Upper lobe of right lung (tissue), 1 donor: ENCODE results near the gene CNOT1. TPM values are rescaled to one million over a fixed set of nuclear protein-coding genes. Genes with fewer than 3 reads are reported as not detected.

Experiments used
- ATAC-seq: fragments of 200-7000 bp; cut with Tn5 transposase; one replicate; pipeline ENCODE4 v1.9.1; 2020; ENCODE audit warnings: mild to moderate bottlenecking, moderate library complexity
- DNase-seq: peaks from one replicate; pipeline ENCODE4 v3.0.0-alpha.2; 2020
- H3K27ac ChIP-seq: fragments of 200-600 bp; one replicate; pipeline ENCODE4 v1.8.0; 2022
- H3K27me3 ChIP-seq: fragments of 200-600 bp; one replicate; pipeline ENCODE4 v1.8.0; 2022; ENCODE audit warnings: mild to moderate bottlenecking
- H3K36me3 ChIP-seq: fragments of 200-600 bp; one replicate; pipeline ENCODE4 v1.8.0; 2022
- H3K4me1 ChIP-seq: fragments of 200-600 bp; one replicate; pipeline ENCODE4 v1.8.0; 2022
- H3K4me3 ChIP-seq: fragments of 200-600 bp; one replicate; pipeline ENCODE4 v1.8.0; 2022; ENCODE audit warnings: mild to moderate bottlenecking
- H3K9me3 ChIP-seq: fragments of 200-600 bp; one replicate; pipeline ENCODE4 v1.8.0; 2022
- intact Hi-C: fragments of 100-400 bp; cut with DNase I; formaldehyde crosslinking; loops from one replicate; pipeline ENCODE4 v1.11.0; 2022
- total RNA-seq: library from RNA; stranded (reverse); fragmentation: NEBNext Ultra II Directional; extraction: Animal tissue kit (Norgen Biotek cat#: 25700); gene quantifications from one replicate; pipeline ENCODE4 v1.2.1, GENCODE V29; 2021
- TF ChIP-seq, protein P1 (sequence below): fragments of 200-600 bp; IDR thresholded peaks from one replicate; pipeline ENCODE4 v1.8.0; 2022; ENCODE audit warnings: antibody characterized with exemption
- donor health status: DM: no; HTN: yes; CAD: no; lungs with severe emphysema.

CNOT1 gene
- total RNA-seq, 1 donor from 2014 or later, result 140 TPM

DNA sequence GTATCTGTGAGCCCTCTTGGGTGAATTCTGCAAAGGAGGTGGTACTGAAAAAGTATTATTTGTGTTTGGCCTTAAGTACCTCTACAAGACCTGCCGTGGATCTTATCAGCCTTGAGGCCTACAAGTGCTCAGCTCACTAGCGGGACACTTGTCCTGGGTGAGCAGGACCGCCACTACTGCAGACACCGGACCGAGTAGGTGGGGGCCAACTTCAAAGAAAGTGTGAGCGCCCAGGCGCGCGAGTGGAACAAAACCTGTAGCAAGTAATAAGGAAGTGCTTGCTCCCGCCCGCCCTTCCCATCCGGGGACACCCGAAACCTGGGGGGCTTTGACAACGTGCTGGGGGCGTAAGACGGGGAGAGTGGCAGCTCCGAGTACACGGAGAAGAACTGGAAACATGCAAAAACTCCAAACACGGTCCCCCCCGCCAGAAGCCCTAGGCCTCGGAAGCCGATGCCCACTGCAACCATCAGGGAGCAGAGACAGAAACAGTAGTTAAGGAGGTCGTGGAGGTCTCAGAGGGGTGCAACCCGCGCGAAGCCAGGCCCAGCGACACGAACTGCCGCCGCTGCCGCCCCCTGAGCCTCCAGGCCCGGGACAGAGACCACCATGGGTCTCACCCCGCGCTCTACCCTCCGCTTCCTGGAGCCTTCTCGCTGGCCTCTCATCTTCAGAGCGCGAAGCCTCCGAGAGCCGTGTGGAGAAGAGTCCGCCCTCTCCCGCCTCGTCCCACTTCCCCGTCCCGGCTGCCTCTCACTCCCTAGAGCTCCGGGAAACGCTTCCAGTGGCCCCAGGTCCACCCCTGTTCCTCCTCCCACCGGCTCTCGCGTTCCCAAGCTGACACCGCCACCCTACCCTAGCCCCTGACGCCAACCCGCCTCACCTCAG, 537 bp downstream of the CNOT1 start:
- H3K27ac ChIP-seq, result peak overlapping the region; percentile 95
- peaks cover 14% of the 10 kb centered on the region for H3K36me3 ChIP-seq
- H3K27me3 ChIP-seq, result no peaks in the 10 kb centered on the region
- intact Hi-C loops, result no loop called here
- H3K9me3 ChIP-seq, result no peaks in the 10 kb centered on the region
- TF ChIP-seq, protein P1, sequence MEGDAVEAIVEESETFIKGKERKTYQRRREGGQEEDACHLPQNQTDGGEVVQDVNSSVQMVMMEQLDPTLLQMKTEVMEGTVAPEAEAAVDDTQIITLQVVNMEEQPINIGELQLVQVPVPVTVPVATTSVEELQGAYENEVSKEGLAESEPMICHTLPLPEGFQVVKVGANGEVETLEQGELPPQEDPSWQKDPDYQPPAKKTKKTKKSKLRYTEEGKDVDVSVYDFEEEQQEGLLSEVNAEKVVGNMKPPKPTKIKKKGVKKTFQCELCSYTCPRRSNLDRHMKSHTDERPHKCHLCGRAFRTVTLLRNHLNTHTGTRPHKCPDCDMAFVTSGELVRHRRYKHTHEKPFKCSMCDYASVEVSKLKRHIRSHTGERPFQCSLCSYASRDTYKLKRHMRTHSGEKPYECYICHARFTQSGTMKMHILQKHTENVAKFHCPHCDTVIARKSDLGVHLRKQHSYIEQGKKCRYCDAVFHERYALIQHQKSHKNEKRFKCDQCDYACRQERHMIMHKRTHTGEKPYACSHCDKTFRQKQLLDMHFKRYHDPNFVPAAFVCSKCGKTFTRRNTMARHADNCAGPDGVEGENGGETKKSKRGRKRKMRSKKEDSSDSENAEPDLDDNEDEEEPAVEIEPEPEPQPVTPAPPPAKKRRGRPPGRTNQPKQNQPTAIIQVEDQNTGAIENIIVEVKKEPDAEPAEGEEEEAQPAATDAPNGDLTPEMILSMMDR, result no peak
- ATAC-seq, result peak; percentile 57
- peak overlapping the region; percentile 99 for H3K4me3 ChIP-seq
- DNase-seq, result peak; percentile 85
- H3K4me1 ChIP-seq, result peaks cover 22% of the 10 kb centered on the region

GRCh38 chr16:58624209-58624608, 5.4 kb downstream of the CNOT1 start:
- ATAC-seq, result no peak
- Histone ChIP-seq H3K4me3 (no peak overlapping the region), H3K9me3 (no peaks in the 10 kb centered on the region), H3K36me3 (peaks cover 45% of the 10 kb centered on the region), H3K27ac (no peak overlapping the region), H3K4me1 (peaks cover 22% of the 10 kb centered on the region), H3K27me3 (no peaks in the 10 kb centered on the region)
- no peak for DNase-seq
- TF ChIP-seq, protein P1, result no peak
- intact Hi-C loops, result no loop called here

- no peak for ATAC-seq
- intact Hi-C loops, result no loop called here
- Histone ChIP-seq H3K9me3 (no peaks in the 10 kb centered on the region), H3K4me1 (no peaks in the 10 kb centered on the region), H3K27ac (no peak overlapping the region), H3K4me3 (no peak overlapping the region), H3K27me3 (no peaks in the 10 kb centered on the region), H3K36me3 (peaks cover 74% of the 10 kb centered on the region)
- TF ChIP-seq, protein P1, result no peak
- DNase-seq, result no peak
Measured at GRCh38 chr16:58620396-58620795, 9.2 kb downstream of the CNOT1 start.

- ATAC-seq (no peak), DNase-seq (no peak)
- Histone ChIP-seq H3K36me3 (peaks cover 41% of the 10 kb centered on the region), H3K27me3 (no peaks in the 10 kb centered on the region), H3K4me1 (no peaks in the 10 kb centered on the region), H3K9me3 (no peaks in the 10 kb centered on the region), H3K27ac (no peak overlapping the region), H3K4me3 (no peak overlapping the region)
- intact Hi-C loops, result no loop called here
- TF ChIP-seq, protein P1, result no peak
Measured at GRCh38 chr16:58615280-58615679, 14.3 kb downstream of the CNOT1 start.

GRCh38 chr16:58614860-58615259, 14.8 kb downstream of the CNOT1 start:
- H3K4me1 ChIP-seq, result no peaks in the 10 kb centered on the region
- TF ChIP-seq, protein P1, result no peak
- peaks cover 44% of the 10 kb centered on the region for H3K36me3 ChIP-seq
- H3K27me3 ChIP-seq, result no peaks in the 10 kb centered on the region
- H3K9me3 ChIP-seq, result no peaks in the 10 kb centered on the region
- H3K27ac ChIP-seq, result no peak overlapping the region
- DNase-seq, result no peak
- ATAC-seq, result no peak
- H3K4me3 ChIP-seq, result no peak overlapping the region
- intact Hi-C loops, result no loop called here
